Neural progenitor cell (in vitro differentiated cells): ENCODE data around the gene ZNF197.

Experiments used
- EZH2 ChIP-seq: fragments of 200-600 bp; sonication (generic); IDR thresholded peaks from 2 replicates; pipeline ENCODE4 v1.6.1; 2017; ENCODE audit warnings: antibody characterized with exemption, mild to moderate bottlenecking, moderate library complexity
- TF ChIP-seq, protein P1 (sequence below): fragments of 200-600 bp; sonication (generic); IDR thresholded peaks from 2 replicates; pipeline ENCODE4 v1.5.1; 2017; ENCODE audit warnings: antibody characterized with exemption, mild to moderate bottlenecking

DNA sequence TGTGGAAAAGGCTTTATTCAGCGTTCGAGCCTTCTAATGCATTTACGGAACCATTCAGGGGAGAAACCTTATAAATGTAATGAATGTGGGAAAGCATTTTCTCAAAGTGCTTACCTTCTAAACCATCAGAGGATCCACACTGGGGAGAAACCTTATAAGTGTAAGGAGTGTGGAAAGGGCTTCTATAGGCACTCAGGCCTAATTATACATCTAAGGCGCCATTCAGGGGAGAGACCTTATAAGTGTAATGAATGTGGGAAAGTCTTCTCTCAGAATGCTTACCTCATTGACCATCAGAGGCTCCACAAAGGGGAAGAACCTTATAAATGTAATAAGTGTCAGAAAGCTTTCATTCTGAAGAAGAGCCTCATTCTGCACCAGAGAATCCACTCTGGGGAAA lies 17.5 kb downstream of the ZNF197 start:
- TF ChIP-seq, protein P1, sequence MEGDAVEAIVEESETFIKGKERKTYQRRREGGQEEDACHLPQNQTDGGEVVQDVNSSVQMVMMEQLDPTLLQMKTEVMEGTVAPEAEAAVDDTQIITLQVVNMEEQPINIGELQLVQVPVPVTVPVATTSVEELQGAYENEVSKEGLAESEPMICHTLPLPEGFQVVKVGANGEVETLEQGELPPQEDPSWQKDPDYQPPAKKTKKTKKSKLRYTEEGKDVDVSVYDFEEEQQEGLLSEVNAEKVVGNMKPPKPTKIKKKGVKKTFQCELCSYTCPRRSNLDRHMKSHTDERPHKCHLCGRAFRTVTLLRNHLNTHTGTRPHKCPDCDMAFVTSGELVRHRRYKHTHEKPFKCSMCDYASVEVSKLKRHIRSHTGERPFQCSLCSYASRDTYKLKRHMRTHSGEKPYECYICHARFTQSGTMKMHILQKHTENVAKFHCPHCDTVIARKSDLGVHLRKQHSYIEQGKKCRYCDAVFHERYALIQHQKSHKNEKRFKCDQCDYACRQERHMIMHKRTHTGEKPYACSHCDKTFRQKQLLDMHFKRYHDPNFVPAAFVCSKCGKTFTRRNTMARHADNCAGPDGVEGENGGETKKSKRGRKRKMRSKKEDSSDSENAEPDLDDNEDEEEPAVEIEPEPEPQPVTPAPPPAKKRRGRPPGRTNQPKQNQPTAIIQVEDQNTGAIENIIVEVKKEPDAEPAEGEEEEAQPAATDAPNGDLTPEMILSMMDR = no peak
- no peak for TF ChIP-seq EZH2
